ENCODE data around the gene ROPN1L.
A peak's percentile ranks its signal among the peaks of the same experiment; 100 is the strongest.

Gene ROPN1L

GRCh38 chr5:10418654-10419345 lies 22.9 kb upstream of the ROPN1L start:
- TF ChIP-seq CTCF (IDR thresholded peaks at IDR 0.05), result no peak
- TF ChIP-seq ZFX (IDR thresholded peaks at IDR 0.05; ENCODE audit: borderline replicate concordance), result no peak
- H3K27ac ChIP-seq, result no peak overlapping the region

- no peak for TF ChIP-seq ZFX (IDR thresholded peaks at IDR 0.05; ENCODE audit: borderline replicate concordance)
- no peak for TF ChIP-seq CTCF (IDR thresholded peaks at IDR 0.05)
- H3K27ac ChIP-seq, result no peak overlapping the region
Observed at GRCh38 chr5:10420468-10420867, 21.2 kb upstream of the ROPN1L start.

- no peak for TF ChIP-seq CTCF (IDR thresholded peaks at IDR 0.05)
- no peak for TF ChIP-seq ZFX (IDR thresholded peaks at IDR 0.05; ENCODE audit: borderline replicate concordance)
- H3K27ac ChIP-seq, result no peak overlapping the region
Observed at GRCh38 chr5:10420932-10421331, 20.7 kb upstream of the ROPN1L start.

GRCh38 chr5:10421896-10422691 lies 19.6 kb upstream of the ROPN1L start:
- TF ChIP-seq ZFX (IDR thresholded peaks at IDR 0.05; ENCODE audit: borderline replicate concordance), result no peak
- no peak for TF ChIP-seq CTCF (IDR thresholded peaks at IDR 0.05)
- H3K27ac ChIP-seq, result no peak overlapping the region

GRCh38 chr5:10423022-10423421 lies 18.7 kb upstream of the ROPN1L start:
- no peak for TF ChIP-seq CTCF (IDR thresholded peaks at IDR 0.05)
- TF ChIP-seq ZFX (IDR thresholded peaks at IDR 0.05; ENCODE audit: borderline replicate concordance), result no peak

GRCh38 chr5:10424124-10424731 lies 17.5 kb upstream of the ROPN1L start:
- no peak for TF ChIP-seq ZFX (IDR thresholded peaks at IDR 0.05; ENCODE audit: borderline replicate concordance)
- TF ChIP-seq CTCF (IDR thresholded peaks at IDR 0.05), result peak; percentile 70
- no peak overlapping the region for H3K27ac ChIP-seq

More at GRCh38 chr5:10423022-10423421, 18.7 kb upstream of the ROPN1L start:
- no peak overlapping the region for H3K27ac ChIP-seq

Data from 22Rv1 (cell line).